H1 (cell line): ENCODE results near the gene TPP2. TPM values are rescaled to one million over a fixed set of nuclear protein-coding genes. Genes with fewer than 3 reads are reported as not detected.

Experiments used
- MAFK ChIP-seq: IDR thresholded peaks from 2 replicates; pipeline ENCODE4 v1.6.1; 2012; ENCODE audit warnings: low read depth, mild to moderate bottlenecking, improper control_type of control experiment, low read length
- POLR2A ChIP-seq, 2 experiments: IDR thresholded peaks; 1 replicate in 1 of 2; 2 replicates in 1 of 2; pipeline ENCODE4 v1.6.1; 2011; ENCODE audit warnings: low read depth in 2 of 2, low read length in 2 of 2, mild to moderate bottlenecking in 2 of 2; ENCODE audit errors: control extremely low read depth in 1 of 2
- polyA plus RNA-seq, 7 experiments: library from polyadenylated mRNA; depleted of rRNA in 3 of 7; stranded (reverse) in 5 of 7; unstranded in 2 of 7; fragments of >200 nt in 5 of 7; fragments of 200-250 nt in 2 of 7; gene quantifications; 1 replicate in 5 of 7; 2 replicates in 1 of 7; 4 replicates in 1 of 7; pipeline versions ENCODE4 v1.2.1 to v1.2.3, GENCODE V29; 2011 to 2013; ENCODE audit warnings: missing spikeins in 2 of 7, mixed read lengths in 2 of 7
- total RNA-seq: library from RNA; stranded (reverse); fragmentation: NEBNext Ultra II Directional; extraction: Animal tissue kit (Norgen Biotek cat#: 25700); gene quantifications from 2 replicates; pipeline ENCODE4 v1.2.1, GENCODE V29; 2021

Gene TPP2
- total and polyA plus RNA-seq, 2 of the 8 experiments (the other 6 are each of a cell fraction or from before 2014, with no cell fraction given): 15.9 to 85.7 TPM

- TF ChIP-seq POLR2A (IDR thresholded peaks at IDR 0.05; ENCODE audit: control extremely low read depth in 1 of 2, low read depth in 2 of 2, low read length in 2 of 2) (no peak), MAFK (no peak)
Observed at GRCh38 chr13:102697264-102697663, 100.5 kb downstream of the TPP2 start (continued).
